ENCODE measurements around the gene OBSCN. TPM values are rescaled to one million over a fixed set of nuclear protein-coding genes. Genes with fewer than 3 reads are reported as not detected.

The OBSCN gene
- total RNA-seq, 1 donor from 2014 or later = 17.5 TPM

DNA sequence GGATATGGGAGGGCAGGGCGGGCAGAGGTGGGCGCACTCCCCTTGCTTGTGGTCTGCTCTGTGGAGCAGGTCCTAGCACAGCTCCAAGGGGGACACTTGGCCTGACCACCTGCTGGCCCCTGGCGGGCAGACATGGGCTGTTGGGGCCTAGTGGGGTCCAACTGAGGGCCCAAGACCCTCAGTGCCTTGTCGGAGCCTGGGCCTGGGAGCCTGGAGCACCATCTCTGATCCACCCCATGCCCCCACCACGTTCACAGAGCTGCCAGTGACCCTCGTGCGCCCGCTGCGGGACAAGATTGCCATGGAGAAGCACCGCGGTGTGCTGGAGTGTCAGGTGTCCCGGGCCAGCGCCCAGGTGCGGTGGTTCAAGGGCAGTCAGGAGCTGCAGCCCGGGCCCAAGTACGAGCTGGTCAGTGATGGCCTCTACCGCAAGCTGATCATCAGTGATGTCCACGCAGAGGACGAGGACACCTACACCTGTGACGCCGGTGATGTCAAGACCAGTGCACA, 70.6 kb downstream of the OBSCN start:
- H3K4me2 ChIP-seq (ENCODE audit: low read length) = no peak overlapping the region
- FAIRE-seq (no peak), DNase-seq (ENCODE audit: low read depth) (no peak)
- H3K9me3 ChIP-seq (ENCODE audit: insufficient read depth, low read depth, low read length) = no peaks in the 10 kb centered on the region
- H3K36me3 ChIP-seq (ENCODE audit: insufficient read depth, low read length) = no peaks in the 10 kb centered on the region
- H3K4me3 ChIP-seq (ENCODE audit: insufficient read depth, low read depth, low read length) = no peak overlapping the region
- no peaks in the 10 kb centered on the region for H3K27me3 ChIP-seq (ENCODE audit: insufficient read depth, low read length)
- H2AFZ ChIP-seq (ENCODE audit: low read depth, low read length) = no peak overlapping the region
- peaks cover 7% of the 10 kb centered on the region for H3K36me3 Mint-ChIP-seq (ENCODE audit: low read depth, unreplicated experiment)
- no peak overlapping the region for H3K4me3 Mint-ChIP-seq (ENCODE audit: unreplicated experiment)
- TF ChIP-seq, protein P1, sequence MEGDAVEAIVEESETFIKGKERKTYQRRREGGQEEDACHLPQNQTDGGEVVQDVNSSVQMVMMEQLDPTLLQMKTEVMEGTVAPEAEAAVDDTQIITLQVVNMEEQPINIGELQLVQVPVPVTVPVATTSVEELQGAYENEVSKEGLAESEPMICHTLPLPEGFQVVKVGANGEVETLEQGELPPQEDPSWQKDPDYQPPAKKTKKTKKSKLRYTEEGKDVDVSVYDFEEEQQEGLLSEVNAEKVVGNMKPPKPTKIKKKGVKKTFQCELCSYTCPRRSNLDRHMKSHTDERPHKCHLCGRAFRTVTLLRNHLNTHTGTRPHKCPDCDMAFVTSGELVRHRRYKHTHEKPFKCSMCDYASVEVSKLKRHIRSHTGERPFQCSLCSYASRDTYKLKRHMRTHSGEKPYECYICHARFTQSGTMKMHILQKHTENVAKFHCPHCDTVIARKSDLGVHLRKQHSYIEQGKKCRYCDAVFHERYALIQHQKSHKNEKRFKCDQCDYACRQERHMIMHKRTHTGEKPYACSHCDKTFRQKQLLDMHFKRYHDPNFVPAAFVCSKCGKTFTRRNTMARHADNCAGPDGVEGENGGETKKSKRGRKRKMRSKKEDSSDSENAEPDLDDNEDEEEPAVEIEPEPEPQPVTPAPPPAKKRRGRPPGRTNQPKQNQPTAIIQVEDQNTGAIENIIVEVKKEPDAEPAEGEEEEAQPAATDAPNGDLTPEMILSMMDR (IDR thresholded peaks at IDR 0.05; ENCODE audit: insufficient read depth, low read depth, low read length) = no peak
- no peak for TF ChIP-seq EZH2 (IDR thresholded peaks at IDR 0.05; ENCODE audit: insufficient read depth, low read length)
- H3K27ac ChIP-seq (ENCODE audit: low read depth, low read length) = no peak overlapping the region
- no peaks in the 10 kb centered on the region for H4K20me1 ChIP-seq (ENCODE audit: insufficient read depth, low read length)
- no peaks in the 10 kb centered on the region for H3K27me3 Mint-ChIP-seq (ENCODE audit: low read depth, unreplicated experiment)
- H3K4me1 ChIP-seq (ENCODE audit: insufficient read depth, low read length) = peaks cover 8% of the 10 kb centered on the region
- no peak overlapping the region for H3K9ac ChIP-seq (ENCODE audit: low read length)
- no peaks in the 10 kb centered on the region for H3K9me3 Mint-ChIP-seq (ENCODE audit: unreplicated experiment)
- H3K27ac Mint-ChIP-seq (ENCODE audit: unreplicated experiment) = no peak overlapping the region
- H3K4me1 Mint-ChIP-seq (ENCODE audit: low read depth, unreplicated experiment) = peaks cover 3% of the 10 kb centered on the region
- H3K79me2 ChIP-seq (ENCODE audit: insufficient read depth, low read length) = no peaks in the 10 kb centered on the region

DNA sequence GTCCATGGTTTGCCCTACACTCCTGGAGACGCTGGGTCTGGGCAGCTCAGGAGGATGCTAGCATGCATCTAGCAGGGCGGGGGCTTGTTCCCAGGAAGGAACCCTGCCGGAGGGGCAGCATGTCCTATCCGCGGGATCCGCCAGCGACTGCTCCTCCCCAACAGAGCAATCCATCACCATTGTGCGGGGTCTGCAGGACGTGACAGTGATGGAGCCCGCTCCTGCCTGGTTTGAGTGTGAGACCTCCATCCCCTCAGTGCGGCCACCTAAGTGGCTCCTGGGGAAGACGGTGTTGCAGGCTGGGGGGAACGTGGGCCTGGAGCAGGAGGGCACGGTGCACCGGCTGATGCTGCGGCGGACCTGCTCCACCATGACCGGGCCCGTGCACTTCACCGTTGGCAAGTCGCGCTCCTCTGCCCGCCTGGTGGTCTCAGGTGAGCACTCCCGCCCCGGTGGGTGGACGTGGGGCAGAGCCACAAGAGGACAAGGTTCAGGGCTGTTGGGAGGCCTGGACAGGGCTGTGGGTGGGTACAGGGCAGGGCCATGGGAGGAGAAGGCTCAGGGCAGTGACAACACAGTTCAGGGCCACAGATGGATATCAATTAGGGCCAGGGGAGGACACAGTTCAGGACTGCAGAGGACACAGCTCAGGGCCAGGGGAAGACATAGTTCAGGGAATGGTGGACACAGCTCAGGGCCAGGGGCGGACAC, 71.3 kb downstream of the OBSCN start:
- H3K27me3 ChIP-seq (ENCODE audit: insufficient read depth, low read length) = no peaks in the 10 kb centered on the region
- H3K9me3 ChIP-seq (ENCODE audit: insufficient read depth, low read depth, low read length) = no peaks in the 10 kb centered on the region
- DNase-seq (ENCODE audit: low read depth) (no peak), FAIRE-seq (no peak)
- no peak overlapping the region for H3K27ac Mint-ChIP-seq (ENCODE audit: unreplicated experiment)
- no peak overlapping the region for H2AFZ ChIP-seq (ENCODE audit: low read depth, low read length)
- peaks cover 9% of the 10 kb centered on the region for H3K36me3 Mint-ChIP-seq (ENCODE audit: low read depth, unreplicated experiment)
- no peak overlapping the region for H3K27ac ChIP-seq (ENCODE audit: low read depth, low read length)
- TF ChIP-seq, protein P1 (IDR thresholded peaks at IDR 0.05; ENCODE audit: insufficient read depth, low read depth, low read length) = no peak
- no peak for TF ChIP-seq EZH2 (IDR thresholded peaks at IDR 0.05; ENCODE audit: insufficient read depth, low read length)
- no peak overlapping the region for H3K9ac ChIP-seq (ENCODE audit: low read length)
- H3K4me3 ChIP-seq (ENCODE audit: insufficient read depth, low read depth, low read length) = no peak overlapping the region
- no peaks in the 10 kb centered on the region for H3K36me3 ChIP-seq (ENCODE audit: insufficient read depth, low read length)
- H4K20me1 ChIP-seq (ENCODE audit: insufficient read depth, low read length) = no peaks in the 10 kb centered on the region
- peaks cover 3% of the 10 kb centered on the region for H3K4me1 Mint-ChIP-seq (ENCODE audit: low read depth, unreplicated experiment)
- H3K4me3 Mint-ChIP-seq (ENCODE audit: unreplicated experiment) = no peak overlapping the region
- H3K4me1 ChIP-seq (ENCODE audit: insufficient read depth, low read length) = peaks cover 8% of the 10 kb centered on the region
- no peaks in the 10 kb centered on the region for H3K9me3 Mint-ChIP-seq (ENCODE audit: unreplicated experiment)
- no peak overlapping the region for H3K4me2 ChIP-seq (ENCODE audit: low read length)
- H3K27me3 Mint-ChIP-seq (ENCODE audit: low read depth, unreplicated experiment) = no peaks in the 10 kb centered on the region
- no peaks in the 10 kb centered on the region for H3K79me2 ChIP-seq (ENCODE audit: insufficient read depth, low read length)

GRCh38 chr1:228279722-228280105, 71.9 kb downstream of the OBSCN start:
- H3K27me3 ChIP-seq (ENCODE audit: insufficient read depth, low read length) = no peaks in the 10 kb centered on the region
- H3K9me3 Mint-ChIP-seq (ENCODE audit: unreplicated experiment) = no peaks in the 10 kb centered on the region
- H3K4me3 Mint-ChIP-seq (ENCODE audit: unreplicated experiment) = no peak overlapping the region
- H3K4me1 Mint-ChIP-seq (ENCODE audit: low read depth, unreplicated experiment) = peaks cover 3% of the 10 kb centered on the region
- TF ChIP-seq, protein P1 (IDR thresholded peaks at IDR 0.05; ENCODE audit: insufficient read depth, low read depth, low read length) = no peak
- TF ChIP-seq EZH2 (IDR thresholded peaks at IDR 0.05; ENCODE audit: insufficient read depth, low read length) = no peak
- peaks cover 8% of the 10 kb centered on the region for H3K4me1 ChIP-seq (ENCODE audit: insufficient read depth, low read length)
- FAIRE-seq (no peak), DNase-seq (ENCODE audit: low read depth) (no peak)
- H3K9me3 ChIP-seq (ENCODE audit: insufficient read depth, low read depth, low read length) = no peaks in the 10 kb centered on the region
- H4K20me1 ChIP-seq (ENCODE audit: insufficient read depth, low read length) = no peaks in the 10 kb centered on the region
- no peaks in the 10 kb centered on the region for H3K36me3 ChIP-seq (ENCODE audit: insufficient read depth, low read length)
- H2AFZ ChIP-seq (ENCODE audit: low read depth, low read length) = no peak overlapping the region
- no peaks in the 10 kb centered on the region for H3K79me2 ChIP-seq (ENCODE audit: insufficient read depth, low read length)
- H3K27me3 Mint-ChIP-seq (ENCODE audit: low read depth, unreplicated experiment) = no peaks in the 10 kb centered on the region
- H3K36me3 Mint-ChIP-seq (ENCODE audit: low read depth, unreplicated experiment) = peaks cover 11% of the 10 kb centered on the region
- H3K27ac ChIP-seq (ENCODE audit: low read depth, low read length) = no peak overlapping the region
- no peak overlapping the region for H3K27ac Mint-ChIP-seq (ENCODE audit: unreplicated experiment)
- no peak overlapping the region for H3K4me3 ChIP-seq (ENCODE audit: insufficient read depth, low read depth, low read length)
- no peak overlapping the region for H3K4me2 ChIP-seq (ENCODE audit: low read length)
- H3K9ac ChIP-seq (ENCODE audit: low read length) = no peak overlapping the region
